Measurements from ENCODE around the gene USP32. TPM values are rescaled to one million over a fixed set of nuclear protein-coding genes. Genes with fewer than 3 reads are reported as not detected.

Gene USP32
- total and polyA plus RNA-seq, 2 of the 8 experiments (the other 6 are each of a cell fraction or from before 2014, with no cell fraction given), result 29.6 to 112 TPM

DNA sequence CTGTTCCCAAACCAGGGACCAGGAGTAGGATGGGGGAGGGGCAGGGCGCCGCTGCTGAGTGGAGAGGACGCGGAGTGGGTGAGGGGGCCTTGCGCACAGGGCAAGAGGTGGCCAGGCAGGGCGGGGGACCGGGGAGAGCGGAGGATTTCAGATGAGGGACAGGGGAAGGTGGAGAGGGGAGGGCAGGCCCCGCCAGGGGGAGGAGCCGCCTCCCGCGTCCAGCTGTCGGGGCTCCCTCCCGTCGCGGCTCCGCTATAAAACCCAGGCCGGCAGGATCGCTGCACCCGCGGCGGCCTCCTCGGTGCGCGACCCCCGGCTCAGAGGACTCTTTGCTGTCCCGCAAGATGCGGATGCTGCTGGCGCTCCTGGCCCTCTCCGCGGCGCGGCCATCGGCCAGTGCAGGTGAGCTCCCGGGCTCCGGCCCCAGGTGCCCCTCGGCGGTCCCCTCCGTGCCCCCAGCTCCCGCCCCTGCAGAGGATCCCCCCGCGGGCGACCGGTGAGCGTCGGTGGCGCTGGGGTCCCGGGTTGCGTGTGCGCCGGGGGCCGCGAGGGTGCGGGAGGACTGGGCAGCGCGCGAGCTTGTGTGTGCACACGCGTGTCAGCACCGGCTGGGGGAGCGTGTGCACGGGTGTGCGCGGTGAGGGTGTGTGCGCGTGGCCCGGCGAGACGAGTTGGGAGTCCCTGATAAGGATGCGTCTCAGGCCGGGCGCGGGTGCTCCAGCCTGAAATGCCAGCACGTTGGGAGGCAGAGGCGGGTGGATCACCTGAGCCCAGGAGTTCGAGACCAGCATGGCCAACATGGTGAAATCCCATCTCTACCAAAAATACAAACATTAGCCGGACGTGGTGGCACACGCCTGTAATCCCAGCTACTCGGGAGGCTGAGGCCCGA is 242.0 kb downstream of the USP32 start, which contains the start of gene CA4 (continued):
- TF ChIP-seq, protein P1, sequence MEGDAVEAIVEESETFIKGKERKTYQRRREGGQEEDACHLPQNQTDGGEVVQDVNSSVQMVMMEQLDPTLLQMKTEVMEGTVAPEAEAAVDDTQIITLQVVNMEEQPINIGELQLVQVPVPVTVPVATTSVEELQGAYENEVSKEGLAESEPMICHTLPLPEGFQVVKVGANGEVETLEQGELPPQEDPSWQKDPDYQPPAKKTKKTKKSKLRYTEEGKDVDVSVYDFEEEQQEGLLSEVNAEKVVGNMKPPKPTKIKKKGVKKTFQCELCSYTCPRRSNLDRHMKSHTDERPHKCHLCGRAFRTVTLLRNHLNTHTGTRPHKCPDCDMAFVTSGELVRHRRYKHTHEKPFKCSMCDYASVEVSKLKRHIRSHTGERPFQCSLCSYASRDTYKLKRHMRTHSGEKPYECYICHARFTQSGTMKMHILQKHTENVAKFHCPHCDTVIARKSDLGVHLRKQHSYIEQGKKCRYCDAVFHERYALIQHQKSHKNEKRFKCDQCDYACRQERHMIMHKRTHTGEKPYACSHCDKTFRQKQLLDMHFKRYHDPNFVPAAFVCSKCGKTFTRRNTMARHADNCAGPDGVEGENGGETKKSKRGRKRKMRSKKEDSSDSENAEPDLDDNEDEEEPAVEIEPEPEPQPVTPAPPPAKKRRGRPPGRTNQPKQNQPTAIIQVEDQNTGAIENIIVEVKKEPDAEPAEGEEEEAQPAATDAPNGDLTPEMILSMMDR (IDR thresholded peaks at IDR 0.05; ENCODE audit: control extremely low read depth in 1 of 3, insufficient read depth in 1 of 3, low read depth in 1 of 3, low read length in 3 of 3), result no peak
- TF ChIP-seq EGR1 (IDR thresholded peaks at IDR 0.05; ENCODE audit: borderline replicate concordance, low read depth, low read length) (no peak), CTBP2 (IDR thresholded peaks at IDR 0.05; ENCODE audit: borderline replicate concordance, insufficient read depth, insufficient read length, low read length) (no peak), GTF2F1 (IDR thresholded peaks at IDR 0.05; ENCODE audit: borderline replicate concordance, low read depth, low read length) (no peak), FOSL1 (IDR thresholded peaks at IDR 0.05; ENCODE audit: insufficient read depth, low read depth, low read length) (no peak), MAFK (IDR thresholded peaks at IDR 0.05; ENCODE audit: low read depth, low read length) (no peak), POLR2A (IDR thresholded peaks at IDR 0.05; ENCODE audit: control extremely low read depth in 1 of 2, low read depth in 2 of 2, low read length in 2 of 2) (no peak), NRF1 (IDR thresholded peaks at IDR 0.05; ENCODE audit: low read depth, low read length) (no peak), EP300 (IDR thresholded peaks at IDR 0.05; ENCODE audit: borderline replicate concordance in 1 of 2, low read depth in 2 of 2, low read length in 2 of 2) (no peak), SAP30 (IDR thresholded peaks at IDR 0.05; ENCODE audit: insufficient read depth, insufficient replicate concordance, low read length) (no peak), GABPA (IDR thresholded peaks at IDR 0.05; ENCODE audit: borderline replicate concordance, insufficient read depth, low read length) (0 out of 2 replicates have a peak, but pooled peaks have one; percentile 22)
- TF ChIP-seq, protein P2, sequence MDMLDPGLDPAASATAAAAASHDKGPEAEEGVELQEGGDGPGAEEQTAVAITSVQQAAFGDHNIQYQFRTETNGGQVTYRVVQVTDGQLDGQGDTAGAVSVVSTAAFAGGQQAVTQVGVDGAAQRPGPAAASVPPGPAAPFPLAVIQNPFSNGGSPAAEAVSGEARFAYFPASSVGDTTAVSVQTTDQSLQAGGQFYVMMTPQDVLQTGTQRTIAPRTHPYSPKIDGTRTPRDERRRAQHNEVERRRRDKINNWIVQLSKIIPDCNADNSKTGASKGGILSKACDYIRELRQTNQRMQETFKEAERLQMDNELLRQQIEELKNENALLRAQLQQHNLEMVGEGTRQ (IDR thresholded peaks at IDR 0.05; ENCODE audit: low read length), result no peak
